Upper lobe of right lung (tissue), 1 donor: Measurements from ENCODE around the gene TNXB. TPM values are rescaled to one million over a fixed set of nuclear protein-coding genes. Genes with fewer than 3 reads are reported as not detected.
"Not testable (repeated sequence)": the region's sequence is repeated elsewhere in the genome, so short reads cannot be mapped to it uniquely, and the experiment has no call there.

Experiments
- ATAC-seq: fragments of 200-7000 bp; cut with Tn5 transposase; one replicate; pipeline ENCODE4 v1.9.1; 2020; ENCODE audit warnings: mild to moderate bottlenecking, moderate library complexity
- DNase-seq: peaks from one replicate; pipeline ENCODE4 v3.0.0-alpha.2; 2020
- H3K27ac ChIP-seq: fragments of 200-600 bp; one replicate; pipeline ENCODE4 v1.8.0; 2022
- H3K27me3 ChIP-seq: fragments of 200-600 bp; one replicate; pipeline ENCODE4 v1.8.0; 2022; ENCODE audit warnings: mild to moderate bottlenecking
- H3K36me3 ChIP-seq: fragments of 200-600 bp; one replicate; pipeline ENCODE4 v1.8.0; 2022
- H3K4me1 ChIP-seq: fragments of 200-600 bp; one replicate; pipeline ENCODE4 v1.8.0; 2022
- H3K4me3 ChIP-seq: fragments of 200-600 bp; one replicate; pipeline ENCODE4 v1.8.0; 2022; ENCODE audit warnings: mild to moderate bottlenecking
- H3K9me3 ChIP-seq: fragments of 200-600 bp; one replicate; pipeline ENCODE4 v1.8.0; 2022
- intact Hi-C: fragments of 100-400 bp; cut with DNase I; formaldehyde crosslinking; loops from one replicate; pipeline ENCODE4 v1.11.0; 2022
- total RNA-seq: library from RNA; stranded (reverse); fragmentation: NEBNext Ultra II Directional; extraction: Animal tissue kit (Norgen Biotek cat#: 25700); gene quantifications from one replicate; pipeline ENCODE4 v1.2.1, GENCODE V29; 2021
- TF ChIP-seq, protein P1 (sequence below): fragments of 200-600 bp; IDR thresholded peaks from one replicate; pipeline ENCODE4 v1.8.0; 2022; ENCODE audit warnings: antibody characterized with exemption
- donor health status: DM: no; HTN: yes; CAD: no; lungs with severe emphysema.

The TNXB gene
- total RNA-seq, 1 donor from 2014 or later: 162 TPM

GRCh38 chr6:32102255-32102654, 6.9 kb downstream of the TNXB start:
- Histone ChIP-seq H3K36me3 (peaks cover 4% of the 10 kb centered on the region), H3K9me3 (no peaks in the 10 kb centered on the region), H3K4me3 (no peak overlapping the region), H3K27me3 (peaks cover 2% of the 10 kb centered on the region), H3K4me1 (peaks cover 9% of the 10 kb centered on the region), H3K27ac (no peak overlapping the region)
- no peak for DNase-seq
- no peak for ATAC-seq
- TF ChIP-seq, protein P1, sequence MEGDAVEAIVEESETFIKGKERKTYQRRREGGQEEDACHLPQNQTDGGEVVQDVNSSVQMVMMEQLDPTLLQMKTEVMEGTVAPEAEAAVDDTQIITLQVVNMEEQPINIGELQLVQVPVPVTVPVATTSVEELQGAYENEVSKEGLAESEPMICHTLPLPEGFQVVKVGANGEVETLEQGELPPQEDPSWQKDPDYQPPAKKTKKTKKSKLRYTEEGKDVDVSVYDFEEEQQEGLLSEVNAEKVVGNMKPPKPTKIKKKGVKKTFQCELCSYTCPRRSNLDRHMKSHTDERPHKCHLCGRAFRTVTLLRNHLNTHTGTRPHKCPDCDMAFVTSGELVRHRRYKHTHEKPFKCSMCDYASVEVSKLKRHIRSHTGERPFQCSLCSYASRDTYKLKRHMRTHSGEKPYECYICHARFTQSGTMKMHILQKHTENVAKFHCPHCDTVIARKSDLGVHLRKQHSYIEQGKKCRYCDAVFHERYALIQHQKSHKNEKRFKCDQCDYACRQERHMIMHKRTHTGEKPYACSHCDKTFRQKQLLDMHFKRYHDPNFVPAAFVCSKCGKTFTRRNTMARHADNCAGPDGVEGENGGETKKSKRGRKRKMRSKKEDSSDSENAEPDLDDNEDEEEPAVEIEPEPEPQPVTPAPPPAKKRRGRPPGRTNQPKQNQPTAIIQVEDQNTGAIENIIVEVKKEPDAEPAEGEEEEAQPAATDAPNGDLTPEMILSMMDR: no peak
- intact Hi-C loops: no loop called here

DNA sequence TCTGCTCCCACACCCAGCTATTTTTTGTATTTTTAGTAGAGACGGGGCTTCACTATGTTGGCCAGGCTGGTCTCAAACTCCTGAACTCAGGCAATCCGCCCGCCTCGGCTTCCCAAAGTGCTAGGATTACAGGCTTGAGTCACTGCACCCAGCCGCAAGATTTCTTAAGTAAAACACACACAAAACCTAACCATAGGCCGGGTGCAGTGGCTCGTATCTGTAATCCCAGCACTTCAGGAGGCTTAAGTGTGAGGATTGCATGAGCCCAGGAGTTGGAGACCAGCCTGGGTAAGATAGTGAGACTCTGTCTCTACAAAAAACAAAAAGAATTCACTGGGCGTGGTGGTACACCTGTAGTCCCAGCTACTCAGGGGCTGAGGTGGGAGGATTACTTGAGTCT, 8.9 kb downstream of the TNXB start:
- H3K9me3 ChIP-seq, H3K27ac ChIP-seq, intact Hi-C loops, H3K4me3 ChIP-seq, DNase-seq, H3K4me1 ChIP-seq, ATAC-seq: not testable (repeated sequence)
- peaks cover 21% of the 10 kb centered on the region for H3K27me3 ChIP-seq
- H3K36me3 ChIP-seq: peaks cover 13% of the 10 kb centered on the region

DNA sequence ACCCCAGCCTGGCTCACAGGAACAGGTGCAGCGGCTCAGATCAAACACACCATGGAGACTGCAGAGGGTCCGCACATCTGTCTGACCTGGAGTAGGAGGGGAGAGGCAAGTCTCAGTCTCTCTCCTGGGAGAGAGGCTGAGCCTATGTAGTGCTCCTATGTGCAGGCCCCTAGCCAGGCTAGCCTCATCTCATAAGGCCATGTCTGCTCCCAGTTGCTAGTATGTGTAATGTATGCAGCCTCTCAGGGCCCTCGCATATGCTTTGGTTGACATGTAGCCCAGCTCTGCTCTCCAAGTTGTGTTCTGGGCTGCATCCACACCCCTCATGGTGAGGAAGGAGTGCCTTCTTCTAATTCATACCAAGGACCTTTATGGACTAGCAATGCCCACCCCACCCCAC, 11.8 kb downstream of the TNXB start:
- Histone ChIP-seq H3K27me3 (peaks cover 22% of the 10 kb centered on the region), H3K36me3 (peaks cover 13% of the 10 kb centered on the region), H3K4me1 (peaks cover 12% of the 10 kb centered on the region), H3K27ac (no peak overlapping the region), H3K9me3 (no peaks in the 10 kb centered on the region), H3K4me3 (no peak overlapping the region)
- intact Hi-C loops: no loop called here
- TF ChIP-seq, protein P1: no peak
- ATAC-seq (no peak), DNase-seq (no peak)

DNA sequence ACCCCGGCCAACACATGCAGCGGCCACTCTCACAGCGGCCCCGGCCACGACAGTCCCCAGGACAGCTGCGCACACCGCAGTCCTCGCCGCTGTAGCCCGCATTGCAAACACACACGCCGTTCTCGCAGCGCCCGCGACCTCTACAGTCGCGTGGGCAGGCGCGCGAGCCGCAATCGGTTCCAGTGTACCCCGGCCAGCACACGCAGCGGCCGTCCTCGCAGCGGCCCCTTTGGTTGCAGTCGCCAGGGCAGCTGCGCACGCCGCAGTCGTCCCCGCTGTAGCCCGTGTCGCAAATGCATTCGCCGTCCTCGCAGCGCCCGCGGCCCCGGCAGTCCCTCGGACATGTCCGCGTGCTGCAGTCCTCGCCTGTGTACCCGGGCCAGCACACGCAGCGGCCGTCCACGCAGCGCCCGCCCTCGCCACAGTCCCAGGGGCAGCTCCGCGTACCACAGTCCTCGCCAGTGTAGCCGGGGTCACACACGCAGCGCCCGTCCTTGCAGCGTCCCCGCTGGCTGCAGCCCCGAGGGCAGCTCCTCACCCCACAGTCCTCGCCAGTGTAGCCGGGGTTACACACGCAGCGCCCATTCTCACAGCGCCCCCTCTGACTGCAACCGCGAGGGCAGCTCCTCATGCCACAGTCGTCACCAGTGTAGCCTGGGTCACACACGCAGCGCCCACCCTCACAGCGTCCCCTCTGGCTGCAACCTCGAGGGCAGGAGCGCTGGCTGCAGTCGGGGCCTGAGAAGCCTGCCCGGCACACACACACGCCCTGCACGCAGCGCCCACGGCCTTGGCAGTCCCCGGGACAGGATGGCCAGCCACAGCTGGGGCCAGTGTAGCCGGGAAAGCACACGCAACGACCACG, 12.5 kb downstream of the TNXB start:
- Histone ChIP-seq H3K4me1 (peaks cover 20% of the 10 kb centered on the region), H3K27ac (no peak overlapping the region), H3K36me3 (peaks cover 19% of the 10 kb centered on the region), H3K4me3 (peak overlapping the region; percentile 8), H3K27me3 (peaks cover 22% of the 10 kb centered on the region), H3K9me3 (no peaks in the 10 kb centered on the region)
- no peak for DNase-seq
- intact Hi-C loops: no loop called here
- ATAC-seq: peak; percentile 25
- TF ChIP-seq, protein P1: peak; percentile 6

DNA sequence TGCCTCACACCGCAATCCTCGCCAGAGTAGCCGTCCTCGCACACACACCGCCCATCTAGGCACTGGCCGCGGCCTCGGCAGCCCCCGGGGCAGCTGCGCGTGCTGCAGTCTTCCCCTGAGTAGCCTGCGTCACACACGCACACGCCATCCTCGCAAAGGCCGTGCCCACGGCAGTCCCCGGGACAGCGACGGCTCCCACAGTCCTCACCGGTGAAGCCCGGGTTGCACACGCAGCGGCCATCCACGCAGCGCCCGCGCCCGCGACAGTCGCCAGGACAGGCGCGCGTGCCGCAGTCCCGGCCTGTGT, 13.1 kb downstream of the TNXB start:
- Histone ChIP-seq H3K27me3 (peaks cover 22% of the 10 kb centered on the region), H3K36me3 (peaks cover 22% of the 10 kb centered on the region), H3K4me1 (peaks cover 23% of the 10 kb centered on the region), H3K9me3 (no peaks in the 10 kb centered on the region), H3K27ac (no peak overlapping the region), H3K4me3 (peak overlapping the region; percentile 8)
- TF ChIP-seq, protein P1: no peak
- intact Hi-C loops: no loop called here
- ATAC-seq: no peak
- no peak for DNase-seq

- intact Hi-C loops: no loop called here
- H3K4me3 ChIP-seq: no peak overlapping the region
- DNase-seq (peak; percentile 57), ATAC-seq (peak; percentile 20)
- H3K27me3 ChIP-seq: peaks cover 22% of the 10 kb centered on the region
- TF ChIP-seq, protein P1: no peak
- H3K36me3 ChIP-seq: peaks cover 22% of the 10 kb centered on the region
- no peak overlapping the region for H3K27ac ChIP-seq
- peaks cover 23% of the 10 kb centered on the region for H3K4me1 ChIP-seq
- H3K9me3 ChIP-seq: no peaks in the 10 kb centered on the region
Measured at GRCh38 chr6:32095338-32096086, 13.6 kb downstream of the TNXB start.
